ENCODE measurements around the gene SV2B. TPM values are rescaled to one million over a fixed set of nuclear protein-coding genes. Genes with fewer than 3 reads are reported as not detected.

Gene SV2B
- total RNA-seq, 1 experiment from 2014 or later, result 1.4 TPM

DNA sequence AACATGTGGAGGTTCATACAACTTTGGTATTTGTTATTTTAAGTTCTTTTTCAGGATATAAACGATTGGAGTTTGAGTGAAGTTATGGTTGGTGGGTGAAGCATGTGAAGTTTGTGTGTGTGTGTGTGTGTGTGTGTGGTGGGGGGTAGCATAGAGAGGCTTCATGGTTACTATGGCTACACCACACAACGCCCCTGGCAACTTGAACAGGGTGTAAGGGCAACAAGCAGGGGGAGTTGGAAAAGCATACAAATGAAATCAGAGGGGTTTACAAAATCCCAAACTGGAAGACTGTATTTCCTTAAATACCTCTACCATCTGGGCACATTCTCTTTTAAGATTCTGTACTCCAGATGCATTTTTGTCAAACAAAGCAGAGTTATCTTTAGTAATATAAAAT lies 207.5 kb downstream of the SV2B start (continued):
- TF ChIP-seq, protein P1, sequence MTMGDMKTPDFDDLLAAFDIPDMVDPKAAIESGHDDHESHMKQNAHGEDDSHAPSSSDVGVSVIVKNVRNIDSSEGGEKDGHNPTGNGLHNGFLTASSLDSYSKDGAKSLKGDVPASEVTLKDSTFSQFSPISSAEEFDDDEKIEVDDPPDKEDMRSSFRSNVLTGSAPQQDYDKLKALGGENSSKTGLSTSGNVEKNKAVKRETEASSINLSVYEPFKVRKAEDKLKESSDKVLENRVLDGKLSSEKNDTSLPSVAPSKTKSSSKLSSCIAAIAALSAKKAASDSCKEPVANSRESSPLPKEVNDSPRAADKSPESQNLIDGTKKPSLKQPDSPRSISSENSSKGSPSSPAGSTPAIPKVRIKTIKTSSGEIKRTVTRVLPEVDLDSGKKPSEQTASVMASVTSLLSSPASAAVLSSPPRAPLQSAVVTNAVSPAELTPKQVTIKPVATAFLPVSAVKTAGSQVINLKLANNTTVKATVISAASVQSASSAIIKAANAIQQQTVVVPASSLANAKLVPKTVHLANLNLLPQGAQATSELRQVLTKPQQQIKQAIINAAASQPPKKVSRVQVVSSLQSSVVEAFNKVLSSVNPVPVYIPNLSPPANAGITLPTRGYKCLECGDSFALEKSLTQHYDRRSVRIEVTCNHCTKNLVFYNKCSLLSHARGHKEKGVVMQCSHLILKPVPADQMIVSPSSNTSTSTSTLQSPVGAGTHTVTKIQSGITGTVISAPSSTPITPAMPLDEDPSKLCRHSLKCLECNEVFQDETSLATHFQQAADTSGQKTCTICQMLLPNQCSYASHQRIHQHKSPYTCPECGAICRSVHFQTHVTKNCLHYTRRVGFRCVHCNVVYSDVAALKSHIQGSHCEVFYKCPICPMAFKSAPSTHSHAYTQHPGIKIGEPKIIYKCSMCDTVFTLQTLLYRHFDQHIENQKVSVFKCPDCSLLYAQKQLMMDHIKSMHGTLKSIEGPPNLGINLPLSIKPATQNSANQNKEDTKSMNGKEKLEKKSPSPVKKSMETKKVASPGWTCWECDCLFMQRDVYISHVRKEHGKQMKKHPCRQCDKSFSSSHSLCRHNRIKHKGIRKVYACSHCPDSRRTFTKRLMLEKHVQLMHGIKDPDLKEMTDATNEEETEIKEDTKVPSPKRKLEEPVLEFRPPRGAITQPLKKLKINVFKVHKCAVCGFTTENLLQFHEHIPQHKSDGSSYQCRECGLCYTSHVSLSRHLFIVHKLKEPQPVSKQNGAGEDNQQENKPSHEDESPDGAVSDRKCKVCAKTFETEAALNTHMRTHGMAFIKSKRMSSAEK (CRISPR knock-in tag; IDR thresholded peaks at IDR 0.05; ENCODE audit: borderline replicate concordance), result no peak
- TF ChIP-seq, protein P2, sequence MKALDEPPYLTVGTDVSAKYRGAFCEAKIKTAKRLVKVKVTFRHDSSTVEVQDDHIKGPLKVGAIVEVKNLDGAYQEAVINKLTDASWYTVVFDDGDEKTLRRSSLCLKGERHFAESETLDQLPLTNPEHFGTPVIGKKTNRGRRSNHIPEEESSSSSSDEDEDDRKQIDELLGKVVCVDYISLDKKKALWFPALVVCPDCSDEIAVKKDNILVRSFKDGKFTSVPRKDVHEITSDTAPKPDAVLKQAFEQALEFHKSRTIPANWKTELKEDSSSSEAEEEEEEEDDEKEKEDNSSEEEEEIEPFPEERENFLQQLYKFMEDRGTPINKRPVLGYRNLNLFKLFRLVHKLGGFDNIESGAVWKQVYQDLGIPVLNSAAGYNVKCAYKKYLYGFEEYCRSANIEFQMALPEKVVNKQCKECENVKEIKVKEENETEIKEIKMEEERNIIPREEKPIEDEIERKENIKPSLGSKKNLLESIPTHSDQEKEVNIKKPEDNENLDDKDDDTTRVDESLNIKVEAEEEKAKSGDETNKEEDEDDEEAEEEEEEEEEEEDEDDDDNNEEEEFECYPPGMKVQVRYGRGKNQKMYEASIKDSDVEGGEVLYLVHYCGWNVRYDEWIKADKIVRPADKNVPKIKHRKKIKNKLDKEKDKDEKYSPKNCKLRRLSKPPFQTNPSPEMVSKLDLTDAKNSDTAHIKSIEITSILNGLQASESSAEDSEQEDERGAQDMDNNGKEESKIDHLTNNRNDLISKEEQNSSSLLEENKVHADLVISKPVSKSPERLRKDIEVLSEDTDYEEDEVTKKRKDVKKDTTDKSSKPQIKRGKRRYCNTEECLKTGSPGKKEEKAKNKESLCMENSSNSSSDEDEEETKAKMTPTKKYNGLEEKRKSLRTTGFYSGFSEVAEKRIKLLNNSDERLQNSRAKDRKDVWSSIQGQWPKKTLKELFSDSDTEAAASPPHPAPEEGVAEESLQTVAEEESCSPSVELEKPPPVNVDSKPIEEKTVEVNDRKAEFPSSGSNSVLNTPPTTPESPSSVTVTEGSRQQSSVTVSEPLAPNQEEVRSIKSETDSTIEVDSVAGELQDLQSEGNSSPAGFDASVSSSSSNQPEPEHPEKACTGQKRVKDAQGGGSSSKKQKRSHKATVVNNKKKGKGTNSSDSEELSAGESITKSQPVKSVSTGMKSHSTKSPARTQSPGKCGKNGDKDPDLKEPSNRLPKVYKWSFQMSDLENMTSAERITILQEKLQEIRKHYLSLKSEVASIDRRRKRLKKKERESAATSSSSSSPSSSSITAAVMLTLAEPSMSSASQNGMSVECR (CRISPR knock-in tag; IDR thresholded peaks at IDR 0.05; ENCODE audit: borderline replicate concordance), result no peak
- no peak for TF ChIP-seq TP53 (CRISPR knock-in tag; IDR thresholded peaks at IDR 0.05)
- TF ChIP-seq, protein P3, sequence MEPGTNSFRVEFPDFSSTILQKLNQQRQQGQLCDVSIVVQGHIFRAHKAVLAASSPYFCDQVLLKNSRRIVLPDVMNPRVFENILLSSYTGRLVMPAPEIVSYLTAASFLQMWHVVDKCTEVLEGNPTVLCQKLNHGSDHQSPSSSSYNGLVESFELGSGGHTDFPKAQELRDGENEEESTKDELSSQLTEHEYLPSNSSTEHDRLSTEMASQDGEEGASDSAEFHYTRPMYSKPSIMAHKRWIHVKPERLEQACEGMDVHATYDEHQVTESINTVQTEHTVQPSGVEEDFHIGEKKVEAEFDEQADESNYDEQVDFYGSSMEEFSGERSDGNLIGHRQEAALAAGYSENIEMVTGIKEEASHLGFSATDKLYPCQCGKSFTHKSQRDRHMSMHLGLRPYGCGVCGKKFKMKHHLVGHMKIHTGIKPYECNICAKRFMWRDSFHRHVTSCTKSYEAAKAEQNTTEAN (CRISPR knock-in tag; IDR thresholded peaks at IDR 0.05), result no peak
- TF ChIP-seq, protein P4, sequence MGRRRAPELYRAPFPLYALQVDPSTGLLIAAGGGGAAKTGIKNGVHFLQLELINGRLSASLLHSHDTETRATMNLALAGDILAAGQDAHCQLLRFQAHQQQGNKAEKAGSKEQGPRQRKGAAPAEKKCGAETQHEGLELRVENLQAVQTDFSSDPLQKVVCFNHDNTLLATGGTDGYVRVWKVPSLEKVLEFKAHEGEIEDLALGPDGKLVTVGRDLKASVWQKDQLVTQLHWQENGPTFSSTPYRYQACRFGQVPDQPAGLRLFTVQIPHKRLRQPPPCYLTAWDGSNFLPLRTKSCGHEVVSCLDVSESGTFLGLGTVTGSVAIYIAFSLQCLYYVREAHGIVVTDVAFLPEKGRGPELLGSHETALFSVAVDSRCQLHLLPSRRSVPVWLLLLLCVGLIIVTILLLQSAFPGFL (CRISPR knock-in tag; IDR thresholded peaks at IDR 0.05; ENCODE audit: borderline replicate concordance), result no peak
- TF ChIP-seq MYBL2 (CRISPR knock-in tag; IDR thresholded peaks at IDR 0.05), result no peak
- TF ChIP-seq ZNF219 (CRISPR knock-in tag; IDR thresholded peaks at IDR 0.05; ENCODE audit: borderline replicate concordance), result no peak

DNA sequence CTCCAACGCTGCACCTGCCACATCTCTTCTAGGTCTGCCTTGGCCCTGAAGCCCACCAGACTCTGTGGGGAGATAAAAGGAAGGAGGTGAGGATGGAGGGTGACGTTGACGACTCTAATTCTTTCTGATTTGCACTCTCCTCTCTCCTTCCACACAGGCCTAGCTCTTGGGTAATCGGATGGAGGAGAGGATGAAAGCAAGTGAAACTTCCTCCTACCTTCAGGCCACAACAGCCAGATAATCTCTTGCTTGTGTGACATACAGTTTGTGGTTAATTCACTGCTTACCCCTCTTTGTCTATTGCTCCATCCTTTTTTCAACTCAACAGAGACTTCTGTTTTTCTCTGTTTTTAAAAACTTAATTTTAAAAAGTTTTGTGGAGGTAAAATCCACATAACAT lies 208.1 kb downstream of the SV2B start:
- CTCF ChIA-PET, result no interaction called here
- Mint-ChIP-seq H3K9me3 (no peaks in the 10 kb centered on the region), H3K27me3 (ENCODE audit: low read depth) (peaks cover 11% of the 10 kb centered on the region), H3K27ac (no peak overlapping the region), H3K4me3 (no peak overlapping the region), H3K36me3 (no peaks in the 10 kb centered on the region), H3K4me1 (peaks cover 18% of the 10 kb centered on the region)
- DNase-seq (ENCODE audit: low spot score), result no peak
- POLR2A ChIA-PET, result interaction anchor here (0.7 kb wide), 1 partner anchor 207 kb away, joined by 3 read pairs; no protein-coding TSS in a partner anchor
- no peak for ATAC-seq
- TF ChIP-seq, protein P5, sequence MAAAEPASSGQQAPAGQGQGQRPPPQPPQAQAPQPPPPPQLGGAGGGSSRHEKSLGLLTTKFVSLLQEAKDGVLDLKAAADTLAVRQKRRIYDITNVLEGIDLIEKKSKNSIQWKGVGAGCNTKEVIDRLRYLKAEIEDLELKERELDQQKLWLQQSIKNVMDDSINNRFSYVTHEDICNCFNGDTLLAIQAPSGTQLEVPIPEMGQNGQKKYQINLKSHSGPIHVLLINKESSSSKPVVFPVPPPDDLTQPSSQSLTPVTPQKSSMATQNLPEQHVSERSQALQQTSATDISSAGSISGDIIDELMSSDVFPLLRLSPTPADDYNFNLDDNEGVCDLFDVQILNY (CRISPR knock-in tag; IDR thresholded peaks at IDR 0.05), result no peak
- TF ChIP-seq ZNF416 (CRISPR knock-in tag; IDR thresholded peaks at IDR 0.05) (no peak), ZNF317 (CRISPR knock-in tag; IDR thresholded peaks at IDR 0.05; ENCODE audit: borderline replicate concordance, low read depth) (no peak), ETV6 (CRISPR knock-in tag; IDR thresholded peaks at IDR 0.05) (no peak), FOXK1 (CRISPR knock-in tag; IDR thresholded peaks at IDR 0.05) (no peak), ZNF138 (CRISPR knock-in tag; conservative IDR thresholded peaks at IDR 0.05) (no peak), OVOL2 (CRISPR knock-in tag; IDR thresholded peaks at IDR 0.05; ENCODE audit: borderline replicate concordance) (no peak)
- TF ChIP-seq, protein P6, sequence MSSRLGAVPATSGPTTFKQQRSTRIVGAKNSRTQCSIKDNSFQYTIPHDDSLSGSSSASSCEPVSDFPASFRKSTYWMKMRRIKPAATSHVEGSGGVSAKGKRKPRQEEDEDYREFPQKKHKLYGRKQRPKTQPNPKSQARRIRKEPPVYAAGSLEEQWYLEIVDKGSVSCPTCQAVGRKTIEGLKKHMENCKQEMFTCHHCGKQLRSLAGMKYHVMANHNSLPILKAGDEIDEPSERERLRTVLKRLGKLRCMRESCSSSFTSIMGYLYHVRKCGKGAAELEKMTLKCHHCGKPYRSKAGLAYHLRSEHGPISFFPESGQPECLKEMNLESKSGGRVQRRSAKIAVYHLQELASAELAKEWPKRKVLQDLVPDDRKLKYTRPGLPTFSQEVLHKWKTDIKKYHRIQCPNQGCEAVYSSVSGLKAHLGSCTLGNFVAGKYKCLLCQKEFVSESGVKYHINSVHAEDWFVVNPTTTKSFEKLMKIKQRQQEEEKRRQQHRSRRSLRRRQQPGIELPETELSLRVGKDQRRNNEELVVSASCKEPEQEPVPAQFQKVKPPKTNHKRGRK (CRISPR knock-in tag; IDR thresholded peaks at IDR 0.05; ENCODE audit: borderline replicate concordance), result no peak
- TF ChIP-seq, protein P7, sequence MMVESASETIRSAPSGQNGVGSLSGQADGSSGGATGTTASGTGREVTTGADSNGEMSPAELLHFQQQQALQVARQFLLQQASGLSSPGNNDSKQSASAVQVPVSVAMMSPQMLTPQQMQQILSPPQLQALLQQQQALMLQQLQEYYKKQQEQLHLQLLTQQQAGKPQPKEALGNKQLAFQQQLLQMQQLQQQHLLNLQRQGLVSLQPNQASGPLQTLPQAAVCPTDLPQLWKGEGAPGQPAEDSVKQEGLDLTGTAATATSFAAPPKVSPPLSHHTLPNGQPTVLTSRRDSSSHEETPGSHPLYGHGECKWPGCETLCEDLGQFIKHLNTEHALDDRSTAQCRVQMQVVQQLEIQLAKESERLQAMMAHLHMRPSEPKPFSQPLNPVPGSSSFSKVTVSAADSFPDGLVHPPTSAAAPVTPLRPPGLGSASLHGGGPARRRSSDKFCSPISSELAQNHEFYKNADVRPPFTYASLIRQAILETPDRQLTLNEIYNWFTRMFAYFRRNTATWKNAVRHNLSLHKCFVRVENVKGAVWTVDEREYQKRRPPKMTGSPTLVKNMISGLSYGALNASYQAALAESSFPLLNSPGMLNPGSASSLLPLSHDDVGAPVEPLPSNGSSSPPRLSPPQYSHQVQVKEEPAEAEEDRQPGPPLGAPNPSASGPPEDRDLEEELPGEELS (CRISPR knock-in tag; IDR thresholded peaks at IDR 0.05), result no peak
- TF ChIP-seq, protein P8, sequence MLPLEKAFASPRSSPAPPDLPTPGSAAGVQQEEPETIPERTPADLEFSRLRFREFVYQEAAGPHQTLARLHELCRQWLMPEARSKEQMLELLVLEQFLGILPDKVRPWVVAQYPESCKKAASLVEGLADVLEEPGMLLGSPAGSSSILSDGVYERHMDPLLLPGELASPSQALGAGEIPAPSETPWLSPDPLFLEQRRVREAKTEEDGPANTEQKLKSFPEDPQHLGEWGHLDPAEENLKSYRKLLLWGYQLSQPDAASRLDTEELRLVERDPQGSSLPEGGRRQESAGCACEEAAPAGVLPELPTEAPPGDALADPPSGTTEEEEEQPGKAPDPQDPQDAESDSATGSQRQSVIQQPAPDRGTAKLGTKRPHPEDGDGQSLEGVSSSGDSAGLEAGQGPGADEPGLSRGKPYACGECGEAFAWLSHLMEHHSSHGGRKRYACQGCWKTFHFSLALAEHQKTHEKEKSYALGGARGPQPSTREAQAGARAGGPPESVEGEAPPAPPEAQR (CRISPR knock-in tag; IDR thresholded peaks at IDR 0.05), result no peak

Data from WTC11 (cell line).